Sigmoid colon (tissue), 7 donors: Measurements from ENCODE around the gene DCC. TPM values are rescaled to one million over a fixed set of nuclear protein-coding genes. Genes with fewer than 3 reads are reported as not detected.

Source experiments
- DNase-seq: peaks from one replicate; pipeline ENCODE4 v3.0.0-alpha.2; 2019
- H3K27ac ChIP-seq, 4 donors: fragments of 200-600 bp; sonication (generic); one replicate each; pipeline ENCODE4 v1.5.1; 2016 to 2019; ENCODE audit warnings: mild to moderate bottlenecking in 1 of 4
- H3K27me3 ChIP-seq, 3 donors: fragments of 200-600 bp; sonication (generic); one replicate each; pipeline ENCODE4 v1.5.1; 2019; ENCODE audit warnings: mild to moderate bottlenecking in 1 of 3
- H3K36me3 ChIP-seq, 4 donors: fragments of 200-600 bp; sonication (generic); one replicate each; pipeline ENCODE4 v1.5.1; 2016 to 2019
- H3K4me1 ChIP-seq, 4 donors: fragments of 200-600 bp; sonication (generic); one replicate each; pipeline ENCODE4 v1.5.1; 2017 to 2019
- H3K4me3 ChIP-seq, 4 donors: fragments of 200-600 bp; sonication (generic); one replicate each; pipeline ENCODE4 v1.5.1; 2017 to 2019; ENCODE audit warnings: mild to moderate bottlenecking in 2 of 4, moderate library complexity in 1 of 4
- H3K9me3 ChIP-seq, 4 donors: fragments of 200-600 bp in 3 of 4; sonication (generic) in 3 of 4; one replicate each; pipeline versions ENCODE4 v1.5.1 to v1.6.1; 2013 to 2019
- EP300 ChIP-seq, 4 donors: sonication (generic); formaldehyde crosslinking; IDR thresholded peaks; one replicate each; pipeline ENCODE4 v1.6.1; 2017; ENCODE audit warnings: antibody characterized with exemption in 4 of 4
- POLR2A ChIP-seq, 2 donors: fragments of 450-650 bp; IDR thresholded peaks; one replicate each; pipeline ENCODE4 v1.6.1; 2016; ENCODE audit warnings: antibody characterized with exemption in 2 of 2, mild to moderate bottlenecking in 2 of 2, moderate library complexity in 2 of 2
- POLR2AphosphoS5 ChIP-seq, 4 donors: sonication (generic); formaldehyde crosslinking; IDR thresholded peaks; one replicate each; pipeline ENCODE4 v1.6.1; 2017; ENCODE audit warnings: antibody characterized with exemption in 4 of 4
- WGBS, 2 donors: extraction: QIAGEN DNeasy Blood & Tissue Kit; methylation state at CpG; one replicate each; pipeline ENCODE4 v1.1.7; 2013; 5-methylcytosine and 5-hydroxymethylcytosine counted together
- intact Hi-C: fragments of 100-400 bp; cut with DNase I; formaldehyde crosslinking; loops from one replicate; pipeline ENCODE4 v1.15.1; 2023
- polyA plus RNA-seq, 3 donors: library from polyadenylated mRNA; stranded (reverse); fragments of 200-250 nt; gene quantifications; one replicate each; pipeline ENCODE4 v1.2.3, GENCODE V29; 2013
- total RNA-seq, 4 donors: library from RNA; depleted of rRNA; stranded (reverse); fragments of >200 nt; gene quantifications; one replicate each; pipeline ENCODE4 v1.1.0, GENCODE V29; 2016
- TF ChIP-seq, protein P1 (sequence below), 4 experiments: fragments of 450-650 bp in 3 of 4; fragments of 200-600 bp in 1 of 4; IDR thresholded peaks; one replicate each; pipeline ENCODE4 v1.5.1; 2016 to 2019; ENCODE audit warnings: antibody characterized with exemption in 4 of 4, mild to moderate bottlenecking in 3 of 4, moderate library complexity in 2 of 4
- donor health status: healthy with polysubstance abuse.
- donor health status: Bipolar disorder and iron deficiency.
- donor health status: healthy.

Gene DCC
- total and polyA plus RNA-seq, 7 donors, result 0.04 to 0.83 (median 0.36) TPM; not detected in 2

- H3K27me3 ChIP-seq, result no peaks in the 10 kb centered on the region
- H3K4me3 ChIP-seq, result no peak overlapping the region
- 69 to 81% methylated on average over 3 of the region's 3 CpGs for WGBS, 2 donors
- H3K27ac ChIP-seq, result no peak overlapping the region
- intact Hi-C loops, result no loop called here
- no peaks in the 10 kb centered on the region for H3K36me3 ChIP-seq
- H3K9me3 ChIP-seq, result no peaks in the 10 kb centered on the region
- no peak for DNase-seq
- no peaks in the 10 kb centered on the region for H3K4me1 ChIP-seq
- TF ChIP-seq EP300 (IDR thresholded peaks at IDR 0.05) (no peak), POLR2AphosphoS5 (IDR thresholded peaks at IDR 0.05) (no peak), POLR2A (IDR thresholded peaks at IDR 0.05) (no peak)
- TF ChIP-seq, protein P1, sequence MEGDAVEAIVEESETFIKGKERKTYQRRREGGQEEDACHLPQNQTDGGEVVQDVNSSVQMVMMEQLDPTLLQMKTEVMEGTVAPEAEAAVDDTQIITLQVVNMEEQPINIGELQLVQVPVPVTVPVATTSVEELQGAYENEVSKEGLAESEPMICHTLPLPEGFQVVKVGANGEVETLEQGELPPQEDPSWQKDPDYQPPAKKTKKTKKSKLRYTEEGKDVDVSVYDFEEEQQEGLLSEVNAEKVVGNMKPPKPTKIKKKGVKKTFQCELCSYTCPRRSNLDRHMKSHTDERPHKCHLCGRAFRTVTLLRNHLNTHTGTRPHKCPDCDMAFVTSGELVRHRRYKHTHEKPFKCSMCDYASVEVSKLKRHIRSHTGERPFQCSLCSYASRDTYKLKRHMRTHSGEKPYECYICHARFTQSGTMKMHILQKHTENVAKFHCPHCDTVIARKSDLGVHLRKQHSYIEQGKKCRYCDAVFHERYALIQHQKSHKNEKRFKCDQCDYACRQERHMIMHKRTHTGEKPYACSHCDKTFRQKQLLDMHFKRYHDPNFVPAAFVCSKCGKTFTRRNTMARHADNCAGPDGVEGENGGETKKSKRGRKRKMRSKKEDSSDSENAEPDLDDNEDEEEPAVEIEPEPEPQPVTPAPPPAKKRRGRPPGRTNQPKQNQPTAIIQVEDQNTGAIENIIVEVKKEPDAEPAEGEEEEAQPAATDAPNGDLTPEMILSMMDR (IDR thresholded peaks at IDR 0.05), result no peak
These were observed 47.2 kb downstream of the DCC start for GRCh38 chr18:52387175-52387574.

DNA sequence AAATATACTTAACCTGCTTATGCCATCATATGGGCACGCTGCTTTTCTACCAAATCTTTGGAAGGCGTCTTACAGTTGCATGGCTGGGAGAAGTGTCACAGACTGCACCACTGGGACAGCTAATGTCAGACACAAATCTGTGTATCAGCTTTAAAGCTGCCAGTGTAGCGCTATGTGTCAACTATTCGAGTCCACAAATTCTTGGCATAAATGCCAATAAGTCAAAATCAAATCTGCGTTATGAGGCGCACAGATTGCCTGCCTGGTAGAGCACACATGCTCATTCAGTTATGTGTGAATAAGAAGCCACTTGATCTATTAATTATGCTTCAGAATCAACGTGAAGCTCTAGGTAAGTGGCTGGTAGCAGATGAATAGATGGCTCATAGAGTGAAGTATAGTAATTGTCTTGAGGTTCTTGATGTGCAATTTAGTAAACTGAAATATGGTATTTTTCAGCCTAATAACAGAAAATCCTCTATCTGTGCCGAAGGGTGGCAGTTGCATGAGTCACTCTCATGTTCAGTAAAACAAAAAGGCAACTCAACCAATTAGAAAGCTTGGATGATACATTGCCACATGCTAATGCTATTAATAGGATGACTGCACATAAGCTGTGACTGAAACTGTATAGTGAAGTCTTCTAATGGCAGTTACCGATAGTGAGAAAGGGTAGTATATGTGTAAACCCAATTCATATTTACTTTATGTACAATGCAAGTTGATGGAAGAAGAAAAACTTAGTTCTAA is 52.0 kb downstream of the DCC start:
- no peaks in the 10 kb centered on the region for H3K4me1 ChIP-seq
- 83 to 86% methylated on average over 9 of the region's 9 CpGs for WGBS, 2 donors

DNA sequence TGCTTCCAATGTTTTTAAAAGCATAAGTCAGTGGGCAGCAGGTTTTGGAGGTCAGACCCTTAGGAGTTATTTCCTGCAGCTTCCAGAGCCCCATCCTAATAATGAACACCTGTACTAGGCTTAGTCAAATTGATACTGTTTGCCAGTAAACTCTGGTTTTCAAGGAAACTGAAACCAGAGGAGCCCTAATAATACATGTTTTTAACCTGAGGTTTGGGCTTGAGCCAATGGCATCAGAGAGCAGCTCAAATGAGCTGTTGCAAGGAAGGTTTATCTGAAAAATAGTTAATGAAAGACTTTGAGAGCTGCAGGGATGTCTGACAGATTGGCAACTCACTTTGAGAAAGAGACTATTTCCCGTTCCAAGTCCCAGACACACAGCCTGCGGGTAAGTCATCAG is 54.6 kb downstream of the DCC start:
- Histone ChIP-seq H3K4me1 (no peaks in the 10 kb centered on the region), H3K36me3 (no peaks in the 10 kb centered on the region), H3K4me3 (no peak overlapping the region), H3K27me3 (no peaks in the 10 kb centered on the region), H3K9me3 (no peaks in the 10 kb centered on the region), H3K27ac (no peak overlapping the region)
- intact Hi-C loops, result no loop called here
- TF ChIP-seq POLR2AphosphoS5 (IDR thresholded peaks at IDR 0.05) (no peak), EP300 (IDR thresholded peaks at IDR 0.05) (no peak)
- DNase-seq, result no peak
- 61 to 67% methylated on average over 2 of the region's 2 CpGs for WGBS, 2 donors

More for the DNA sequence above, 52.0 kb downstream of the DCC start:
- DNase-seq, result no peak
- intact Hi-C loops, result no loop called here
- Histone ChIP-seq H3K36me3 (no peaks in the 10 kb centered on the region), H3K9me3 (no peaks in the 10 kb centered on the region), H3K4me3 (no peak overlapping the region), H3K27me3 (no peaks in the 10 kb centered on the region), H3K27ac (no peak overlapping the region)
- TF ChIP-seq POLR2AphosphoS5 (IDR thresholded peaks at IDR 0.05) (no peak), EP300 (IDR thresholded peaks at IDR 0.05) (no peak), POLR2A (IDR thresholded peaks at IDR 0.05) (no peak)
- TF ChIP-seq, protein P1 (IDR thresholded peaks at IDR 0.05), result no peak

DNA sequence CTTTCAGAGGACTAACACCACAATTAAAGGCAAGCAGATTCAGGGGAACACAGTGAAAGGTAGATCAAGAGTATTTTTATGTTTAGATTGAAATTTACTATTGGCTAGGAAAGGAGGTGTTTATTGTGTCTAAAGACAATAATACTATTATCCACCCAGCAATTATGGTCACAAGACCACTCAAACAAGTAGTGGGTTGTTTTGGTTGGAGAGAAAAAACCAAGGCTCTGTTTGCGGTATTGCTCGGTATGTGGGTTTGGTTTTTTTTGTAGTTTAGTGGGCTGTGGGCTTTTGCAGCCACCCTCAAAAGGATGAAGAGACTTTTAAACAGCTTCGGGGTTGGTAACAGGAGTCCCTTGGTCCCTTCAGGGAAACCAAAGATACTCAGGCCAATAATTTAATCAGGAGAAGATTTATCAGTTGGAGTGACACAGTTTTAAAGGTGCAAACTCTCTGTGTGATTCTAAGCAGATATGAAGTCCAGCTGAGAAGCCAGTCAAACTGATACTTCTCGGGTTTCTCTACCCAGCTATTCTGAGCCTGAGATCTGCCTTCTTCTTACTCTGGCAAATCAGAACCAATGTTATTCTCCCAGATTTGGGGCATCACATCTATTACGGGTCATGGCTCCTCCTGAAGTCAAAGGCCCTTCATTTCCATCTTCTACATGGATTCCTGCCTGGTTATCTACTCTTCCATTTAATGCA is 55.3 kb downstream of the DCC start:
- Histone ChIP-seq H3K9me3 (no peaks in the 10 kb centered on the region), H3K4me1 (no peaks in the 10 kb centered on the region), H3K27ac (no peak overlapping the region), H3K27me3 (no peaks in the 10 kb centered on the region), H3K36me3 (no peaks in the 10 kb centered on the region), H3K4me3 (no peak overlapping the region)
- DNase-seq, result no peak
- WGBS, 2 donors, result 66 to 70% methylated on average over 5 of the region's 5 CpGs
- no peak for TF ChIP-seq POLR2A (IDR thresholded peaks at IDR 0.05)
- no peak for TF ChIP-seq EP300 (IDR thresholded peaks at IDR 0.05)
- intact Hi-C loops, result no loop called here

- H3K36me3 ChIP-seq, result no peaks in the 10 kb centered on the region
- no peak for DNase-seq
- no peaks in the 10 kb centered on the region for H3K9me3 ChIP-seq
- 82 to 94% methylated on average over 1 of the region's 1 CpG for WGBS, 2 donors
- H3K4me1 ChIP-seq, result no peaks in the 10 kb centered on the region
- H3K4me3 ChIP-seq, result no peak overlapping the region
- intact Hi-C loops, result no loop called here
- TF ChIP-seq POLR2A (IDR thresholded peaks at IDR 0.05) (no peak), EP300 (IDR thresholded peaks at IDR 0.05) (no peak), POLR2AphosphoS5 (IDR thresholded peaks at IDR 0.05) (no peak)
- TF ChIP-seq, protein P1 (IDR thresholded peaks at IDR 0.05), result no peak
- no peaks in the 10 kb centered on the region for H3K27me3 ChIP-seq
- no peak overlapping the region for H3K27ac ChIP-seq
These were observed 61.2 kb downstream of the DCC start for GRCh38 chr18:52401236-52401635.
